GM18867 (cell line): ENCODE data around the gene GDF11.

Experiments used
- ATAC-seq: cut with Tn5 transposase; IDR thresholded peaks from one replicate; pipeline ENCODE4 v1.9.1; 2021; ENCODE audit warnings: mild to moderate bottlenecking, moderate library complexity; ENCODE audit not compliant: unreplicated experiment

Gene GDF11

GRCh38 chr12:55780685-55781084, 37.8 kb downstream of the GDF11 start:
- no peak for ATAC-seq

- no peak for ATAC-seq
Measured at GRCh38 chr12:55788546-55788945, 45.6 kb downstream of the GDF11 start.

DNA sequence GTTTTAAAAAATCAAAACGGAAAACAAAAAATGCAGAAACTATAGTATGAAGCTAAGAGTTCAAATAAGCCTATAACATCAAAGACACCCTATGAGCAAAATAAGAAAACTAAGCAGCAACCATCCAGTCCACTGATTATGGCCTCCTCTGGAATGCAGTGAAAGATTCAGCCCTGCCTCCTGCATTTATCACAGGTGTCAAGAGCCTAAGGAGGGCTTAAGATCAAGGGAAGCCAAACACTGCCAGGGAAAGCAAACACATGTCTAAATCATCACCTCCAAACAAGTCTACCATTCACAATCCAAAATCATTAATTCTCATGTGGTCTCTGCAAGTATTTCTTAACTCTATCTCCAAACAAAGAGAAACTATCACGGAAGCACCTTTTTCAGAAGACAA, 46.2 kb downstream of the GDF11 start:
- no peak for ATAC-seq

- no peak for ATAC-seq
Measured at GRCh38 chr12:55789893-55790292, 47.0 kb downstream of the GDF11 start.

DNA sequence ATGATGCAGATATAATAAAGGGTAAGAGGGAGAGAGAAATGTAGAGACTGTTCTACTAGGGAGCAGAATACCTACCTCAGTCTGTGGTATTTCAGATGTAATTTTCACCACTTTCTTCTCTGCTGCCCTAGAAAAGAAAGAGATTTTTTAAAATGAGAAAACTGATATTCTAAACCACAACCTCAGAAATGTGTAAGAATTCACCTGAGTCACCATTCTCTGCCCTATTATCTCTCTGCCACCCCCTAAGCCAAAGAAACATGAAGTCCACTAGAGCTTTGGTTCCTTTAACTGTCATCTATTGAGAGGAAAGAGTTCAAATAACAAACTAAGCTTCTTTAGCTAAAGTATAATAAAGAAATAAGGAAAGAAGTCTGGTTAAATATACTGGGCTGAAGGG, 53.0 kb downstream of the GDF11 start:
- ATAC-seq = no peak

GRCh38 chr12:55797068-55797467, 54.1 kb downstream of the GDF11 start:
- no peak for ATAC-seq

GRCh38 chr12:55797550-55797949, 54.6 kb downstream of the GDF11 start:
- ATAC-seq = no peak
